Epithelial cell of esophagus (primary cell): ENCODE results near the gene RABL6.
"Not testable (repeated sequence)": the region's sequence is repeated elsewhere in the genome, so short reads cannot be mapped to it uniquely, and the experiment has no call there.

Experiments
- DNase-seq: peaks from one replicate; pipeline ENCODE4 v3.0.0; 2010; ENCODE audit warnings: low read depth
- H3K4me3 ChIP-seq: 2 replicates; pipeline ENCODE4 v1.5.1; 2011; ENCODE audit warnings: mild to moderate bottlenecking, low read length, control low read depth
- TF ChIP-seq, protein P1 (sequence below): IDR thresholded peaks from 2 replicates; pipeline ENCODE4 v1.5.1; 2011; ENCODE audit warnings: low read depth, mild to moderate bottlenecking, low read length, control low read depth, inconsistent platforms; ENCODE audit not compliant: insufficient read depth; ENCODE audit errors: missing control alignments

RABL6 gene

GRCh38 chr9:136766410-136767120, 41.2 kb upstream of the RABL6 start:
- not testable (repeated sequence) for H3K4me3 ChIP-seq
- TF ChIP-seq, protein P1, sequence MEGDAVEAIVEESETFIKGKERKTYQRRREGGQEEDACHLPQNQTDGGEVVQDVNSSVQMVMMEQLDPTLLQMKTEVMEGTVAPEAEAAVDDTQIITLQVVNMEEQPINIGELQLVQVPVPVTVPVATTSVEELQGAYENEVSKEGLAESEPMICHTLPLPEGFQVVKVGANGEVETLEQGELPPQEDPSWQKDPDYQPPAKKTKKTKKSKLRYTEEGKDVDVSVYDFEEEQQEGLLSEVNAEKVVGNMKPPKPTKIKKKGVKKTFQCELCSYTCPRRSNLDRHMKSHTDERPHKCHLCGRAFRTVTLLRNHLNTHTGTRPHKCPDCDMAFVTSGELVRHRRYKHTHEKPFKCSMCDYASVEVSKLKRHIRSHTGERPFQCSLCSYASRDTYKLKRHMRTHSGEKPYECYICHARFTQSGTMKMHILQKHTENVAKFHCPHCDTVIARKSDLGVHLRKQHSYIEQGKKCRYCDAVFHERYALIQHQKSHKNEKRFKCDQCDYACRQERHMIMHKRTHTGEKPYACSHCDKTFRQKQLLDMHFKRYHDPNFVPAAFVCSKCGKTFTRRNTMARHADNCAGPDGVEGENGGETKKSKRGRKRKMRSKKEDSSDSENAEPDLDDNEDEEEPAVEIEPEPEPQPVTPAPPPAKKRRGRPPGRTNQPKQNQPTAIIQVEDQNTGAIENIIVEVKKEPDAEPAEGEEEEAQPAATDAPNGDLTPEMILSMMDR, result peak; percentile 41
- DNase-seq, result peak; percentile 60

GRCh38 chr9:136769710-136770191, 38.0 kb upstream of the RABL6 start:
- DNase-seq, result peak; percentile 27
- TF ChIP-seq, protein P1, result peak; percentile 52
- H3K4me3 ChIP-seq, result no peak overlapping the region

GRCh38 chr9:136771907-136772415, 35.8 kb upstream of the RABL6 start:
- TF ChIP-seq, protein P1, result no peak
- H3K4me3 ChIP-seq, result no peak overlapping the region
- no peak for DNase-seq

DNA sequence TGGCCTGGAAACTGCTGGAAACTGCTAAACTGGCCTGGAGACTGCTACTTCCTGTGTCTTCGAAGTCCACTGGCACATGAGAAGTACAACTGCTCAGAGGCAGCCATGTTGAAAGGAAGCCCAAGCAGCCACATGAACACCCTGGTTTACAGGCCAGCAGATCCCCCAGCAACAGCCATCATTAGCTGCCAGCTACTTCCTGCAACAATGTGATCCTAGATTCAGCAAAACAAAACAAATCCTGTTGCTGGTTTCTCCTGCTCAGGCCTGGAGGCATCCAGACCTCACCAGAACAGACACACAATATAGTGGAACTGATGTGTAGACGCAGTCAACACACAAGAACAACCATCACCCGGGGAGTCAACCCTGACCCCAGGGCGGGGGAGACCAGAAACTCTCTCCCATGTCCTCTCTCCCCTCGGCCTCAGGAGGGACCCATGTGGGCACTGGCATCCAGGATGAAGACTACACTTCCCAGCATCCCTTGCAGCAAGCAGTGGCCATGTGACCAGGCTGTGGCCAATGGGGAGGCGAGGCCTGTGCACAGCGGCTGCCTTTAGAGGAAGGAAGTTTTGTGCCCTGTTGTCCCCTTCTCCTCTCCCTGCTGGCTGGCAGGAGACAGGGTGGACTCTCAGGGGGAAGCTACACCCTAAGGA, 34.2 kb upstream of the RABL6 start:
- DNase-seq, result no peak
- H3K4me3 ChIP-seq, result no peak overlapping the region

GRCh38 chr9:136774416-136775045, 33.2 kb upstream of the RABL6 start:
- H3K4me3 ChIP-seq, result no peak overlapping the region
- DNase-seq, result no peak
- TF ChIP-seq, protein P1, result no peak

More for the DNA sequence above, 34.2 kb upstream of the RABL6 start:
- TF ChIP-seq, protein P1, result no peak

- DNase-seq, result no peak
- TF ChIP-seq, protein P1, result no peak
- H3K4me3 ChIP-seq, result no peak overlapping the region
Observed at GRCh38 chr9:136775191-136775590, 32.6 kb upstream of the RABL6 start.
